GM06990 (cell line): Measurements from ENCODE around the gene PLCG1.

Experiments used
- DNase-seq: peaks from one replicate; pipeline ENCODE4 v3.0.0-alpha.2; 2011; ENCODE audit not compliant: insufficient read length; ENCODE audit errors: extremely low read depth
- H3K27me3 ChIP-seq: replicated peaks from 2 replicates; pipeline ENCODE4 v1.6.0; 2011; ENCODE audit warnings: low read length; ENCODE audit not compliant: control insufficient read depth, insufficient read depth
- H3K36me3 ChIP-seq: 2 replicates; pipeline ENCODE4 v1.5.1; 2011; ENCODE audit warnings: low read length; ENCODE audit not compliant: control insufficient read depth, insufficient read depth
- H3K4me3 ChIP-seq: replicated peaks from 2 replicates; pipeline ENCODE4 v1.5.1; 2011; ENCODE audit warnings: low read depth, mild to moderate bottlenecking, control low read depth, low read length
- TF ChIP-seq, protein P1 (sequence below): IDR thresholded peaks from 2 replicates; pipeline ENCODE4 v1.5.1; 2011; ENCODE audit warnings: low read length, control low read depth, mild to moderate bottlenecking, inconsistent platforms; ENCODE audit not compliant: insufficient read depth, poor library complexity, severe bottlenecking

PLCG1 gene

DNA sequence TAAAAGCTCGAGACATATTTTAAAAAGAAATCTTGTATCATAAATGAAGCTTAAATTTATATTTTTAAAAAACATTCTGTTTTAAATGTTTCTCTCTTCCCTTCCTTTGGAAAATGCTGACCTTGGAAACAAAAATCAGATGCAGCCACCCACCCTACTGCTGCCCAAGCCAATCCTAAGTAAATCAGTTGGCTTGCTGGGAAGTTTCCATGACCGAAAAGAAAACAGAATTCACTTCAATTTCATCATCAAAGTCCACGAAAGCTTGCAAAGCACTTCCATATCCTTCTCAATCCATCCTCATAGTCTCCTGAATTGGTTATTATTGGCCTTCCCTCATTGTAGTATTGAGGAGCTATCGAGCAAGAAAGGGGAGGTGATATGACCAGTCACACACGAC is 80.1 kb downstream of the PLCG1 start:
- DNase-seq = no peak
- Histone ChIP-seq H3K36me3 (no peaks in the 10 kb centered on the region), H3K27me3 (no peaks in the 10 kb centered on the region), H3K4me3 (no peak overlapping the region)
- TF ChIP-seq, protein P1, sequence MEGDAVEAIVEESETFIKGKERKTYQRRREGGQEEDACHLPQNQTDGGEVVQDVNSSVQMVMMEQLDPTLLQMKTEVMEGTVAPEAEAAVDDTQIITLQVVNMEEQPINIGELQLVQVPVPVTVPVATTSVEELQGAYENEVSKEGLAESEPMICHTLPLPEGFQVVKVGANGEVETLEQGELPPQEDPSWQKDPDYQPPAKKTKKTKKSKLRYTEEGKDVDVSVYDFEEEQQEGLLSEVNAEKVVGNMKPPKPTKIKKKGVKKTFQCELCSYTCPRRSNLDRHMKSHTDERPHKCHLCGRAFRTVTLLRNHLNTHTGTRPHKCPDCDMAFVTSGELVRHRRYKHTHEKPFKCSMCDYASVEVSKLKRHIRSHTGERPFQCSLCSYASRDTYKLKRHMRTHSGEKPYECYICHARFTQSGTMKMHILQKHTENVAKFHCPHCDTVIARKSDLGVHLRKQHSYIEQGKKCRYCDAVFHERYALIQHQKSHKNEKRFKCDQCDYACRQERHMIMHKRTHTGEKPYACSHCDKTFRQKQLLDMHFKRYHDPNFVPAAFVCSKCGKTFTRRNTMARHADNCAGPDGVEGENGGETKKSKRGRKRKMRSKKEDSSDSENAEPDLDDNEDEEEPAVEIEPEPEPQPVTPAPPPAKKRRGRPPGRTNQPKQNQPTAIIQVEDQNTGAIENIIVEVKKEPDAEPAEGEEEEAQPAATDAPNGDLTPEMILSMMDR = no peak

- Histone ChIP-seq H3K36me3 (no peaks in the 10 kb centered on the region), H3K4me3 (no peak overlapping the region), H3K27me3 (no peaks in the 10 kb centered on the region)
- no peak for DNase-seq
- TF ChIP-seq, protein P1 = no peak
These were observed 81.1 kb downstream of the PLCG1 start for GRCh38 chr20:41218466-41218865.

GRCh38 chr20:41219824-41220223 is 82.5 kb downstream of the PLCG1 start:
- H3K36me3 ChIP-seq = no peaks in the 10 kb centered on the region
- no peak for DNase-seq
- TF ChIP-seq, protein P1 = no peak
- no peaks in the 10 kb centered on the region for H3K27me3 ChIP-seq
- no peak overlapping the region for H3K4me3 ChIP-seq

DNA sequence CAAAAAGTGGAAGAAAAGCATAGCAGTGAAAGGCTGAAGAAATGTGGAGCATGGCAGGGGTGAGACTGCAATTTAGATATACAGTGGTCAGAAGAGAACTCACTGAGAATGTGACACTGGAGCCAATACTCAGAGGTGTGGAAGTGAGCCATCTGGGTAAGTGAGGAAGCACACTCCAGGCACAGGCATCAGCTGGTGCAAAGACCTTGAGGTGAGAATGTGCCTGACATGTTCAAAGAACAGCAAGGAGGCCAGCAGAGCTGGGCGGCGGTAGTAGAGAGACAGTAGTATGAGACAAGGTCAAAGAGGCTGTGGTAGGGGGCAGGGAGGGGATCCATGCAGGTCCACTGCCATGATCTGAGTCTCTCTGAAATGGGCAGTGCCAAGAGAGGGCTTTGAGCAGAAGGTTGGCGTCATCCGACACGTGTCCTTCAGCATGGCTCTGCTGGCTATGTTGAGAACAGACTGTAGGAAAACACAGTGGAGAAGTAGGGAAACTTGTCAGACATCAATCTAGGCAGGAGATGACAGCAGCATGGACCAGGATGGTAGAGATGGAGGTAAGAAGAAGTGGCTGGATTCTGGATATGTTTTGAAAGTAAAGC is 84.4 kb downstream of the PLCG1 start:
- TF ChIP-seq, protein P1 = no peak
- Histone ChIP-seq H3K36me3 (no peaks in the 10 kb centered on the region), H3K4me3 (no peak overlapping the region), H3K27me3 (no peaks in the 10 kb centered on the region)
- DNase-seq = no peak

GRCh38 chr20:41222296-41222695 is 85.0 kb downstream of the PLCG1 start:
- TF ChIP-seq, protein P1 = no peak
- Histone ChIP-seq H3K36me3 (no peaks in the 10 kb centered on the region), H3K4me3 (no peak overlapping the region), H3K27me3 (no peaks in the 10 kb centered on the region)
- no peak for DNase-seq

DNA sequence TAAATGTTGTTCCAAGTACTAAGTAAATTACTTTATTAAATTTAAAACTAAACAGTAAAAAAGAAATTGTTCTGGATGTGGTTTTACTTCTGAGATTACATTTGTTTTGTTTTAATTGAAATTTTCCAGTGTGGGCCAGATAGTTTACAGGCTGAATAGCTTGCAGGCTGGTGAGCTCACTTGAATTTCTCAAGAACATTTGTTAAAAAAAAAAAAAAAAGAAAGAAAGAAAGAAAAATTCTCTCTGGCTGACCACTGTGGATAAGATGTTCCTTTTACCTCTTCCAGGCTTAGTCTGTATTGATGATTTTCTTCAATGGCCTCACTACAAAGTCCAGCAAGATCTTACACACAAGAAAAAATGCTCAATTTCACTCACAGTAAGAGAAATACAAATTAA is 85.4 kb downstream of the PLCG1 start:
- no peaks in the 10 kb centered on the region for H3K27me3 ChIP-seq
- no peak for DNase-seq
- no peaks in the 10 kb centered on the region for H3K36me3 ChIP-seq
- TF ChIP-seq, protein P1 = no peak
- no peak overlapping the region for H3K4me3 ChIP-seq
